ENCODE measurements around the gene MCM9.
"Not testable (repeated sequence)": the region's sequence is repeated elsewhere in the genome, so short reads cannot be mapped to it uniquely, and the experiment has no call there.

MCM9 gene

DNA sequence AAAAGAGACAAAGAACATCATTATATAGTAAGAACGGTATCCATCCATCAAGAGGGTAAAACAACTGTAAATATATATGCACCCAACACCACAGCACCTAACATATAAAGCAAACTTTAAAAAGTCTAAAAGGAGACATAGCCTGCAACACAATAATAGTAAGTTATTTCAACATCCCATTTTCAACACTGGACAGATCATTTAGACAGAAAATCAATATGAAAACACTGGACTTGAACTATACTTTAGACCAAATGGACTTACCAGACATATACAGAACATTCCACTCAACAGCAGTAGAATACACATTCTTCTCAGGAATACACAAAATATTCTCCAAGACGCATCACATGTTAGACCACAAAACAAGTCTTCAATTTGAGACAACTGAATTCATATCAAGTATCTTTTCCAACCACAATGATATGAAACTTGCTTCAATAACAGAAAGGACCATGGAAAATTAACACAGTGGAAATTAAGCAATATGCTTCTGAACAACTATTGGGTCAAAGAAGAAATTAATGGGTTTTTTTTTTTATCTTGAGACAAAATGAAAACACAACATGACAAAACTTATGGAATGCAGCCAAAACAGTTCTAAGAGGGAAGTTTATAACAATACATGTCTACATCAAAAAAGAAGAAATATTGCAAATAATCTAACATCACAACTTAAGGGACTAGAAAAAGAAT is 64.9 kb downstream of the MCM9 start:
- Histone ChIP-seq H3K27me3 (replicated peaks in 2 of 5; ENCODE audit: control insufficient read depth in 4 of 5, insufficient read depth in 5 of 5, low read length in 4 of 5) (no peaks in the 10 kb centered on the region), H3K36me3 (ENCODE audit: control insufficient read depth in 4 of 4, insufficient read depth in 4 of 4, low read length in 3 of 4) (peaks cover 0 to 3% (median 0%) of the 10 kb centered on the region in 4 experiments), H3K4me3 (ENCODE audit: control insufficient read depth in 1 of 7, extremely low read depth in 1 of 7, insufficient read depth in 4 of 7, low read depth in 2 of 7, low read length in 6 of 7) (no peak overlapping the region), H3K4me1 (ENCODE audit: control extremely low read depth in 1 of 4, control insufficient read depth in 4 of 4, insufficient read depth in 4 of 4, low read length in 3 of 4) (peaks cover 0 to 4% (median 1%) of the 10 kb centered on the region in 4 experiments), H3K9me3 (ENCODE audit: control extremely low read depth in 1 of 5, control insufficient read depth in 4 of 5, insufficient read depth in 2 of 5, low read depth in 1 of 5, low read length in 4 of 5) (peaks cover 0 to 24% (median 3%) of the 10 kb centered on the region in 5 experiments), H3K27ac (ENCODE audit: insufficient read depth in 1 of 2, low read depth in 1 of 2, low read length in 2 of 2, poor library complexity in 1 of 2, severe bottlenecking in 2 of 2) (no peak overlapping the region)
- 100% methylated on average over 1 of the region's 2 CpGs for WGBS (ENCODE audit: insufficient coverage)
- DNase-seq = peak in 1 of 3 donors; percentile 44
- CTCF ChIA-PET = interaction anchor here (1.5 kb wide), 1 partner anchor 9 kb away, joined by 3 read pairs; no protein-coding TSS in a partner anchor
- POLR2A ChIA-PET = no interaction called here

DNA sequence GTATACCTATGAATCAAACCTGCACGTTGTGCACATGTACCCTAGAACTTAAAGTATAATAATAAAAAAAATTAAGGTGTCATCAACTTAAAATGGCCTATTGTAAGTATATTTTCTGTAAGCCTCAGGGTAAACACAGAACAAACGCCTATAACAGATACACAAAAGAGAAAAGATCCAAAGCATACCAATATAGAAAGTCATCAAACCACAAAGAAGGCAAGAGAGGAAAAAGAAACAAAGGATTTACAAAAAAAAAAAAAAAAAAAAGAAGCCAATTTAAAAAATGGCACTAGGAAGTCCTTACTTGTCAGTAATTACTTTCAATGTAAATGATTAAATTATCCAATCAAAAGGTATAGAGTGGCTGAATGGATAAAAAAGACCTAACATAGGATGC is 65.6 kb downstream of the MCM9 start:
- ChIA-PET CTCF (interaction anchor here (1.5 kb wide), 1 partner anchor 8 kb away, joined by 3 read pairs; no protein-coding TSS in a partner anchor), POLR2A (no interaction called here)
- no CpG with 5 or more reads among the region's 2 CpGs for WGBS (ENCODE audit: insufficient coverage)
- Histone ChIP-seq H3K4me3 (ENCODE audit: control insufficient read depth in 1 of 7, extremely low read depth in 1 of 7, insufficient read depth in 4 of 7, low read depth in 2 of 7, low read length in 6 of 7) (no peak overlapping the region), H3K36me3 (ENCODE audit: control insufficient read depth in 4 of 4, insufficient read depth in 4 of 4, low read length in 3 of 4) (peaks cover 0 to 3% (median 0%) of the 10 kb centered on the region in 4 experiments), H3K9me3 (ENCODE audit: control extremely low read depth in 1 of 5, control insufficient read depth in 4 of 5, insufficient read depth in 2 of 5, low read depth in 1 of 5, low read length in 4 of 5) (peaks cover 0 to 24% (median 3%) of the 10 kb centered on the region in 5 experiments), H3K4me1 (ENCODE audit: control extremely low read depth in 1 of 4, control insufficient read depth in 4 of 4, insufficient read depth in 4 of 4, low read length in 3 of 4) (peaks cover 4 to 11% (median 7%) of the 10 kb centered on the region in 4 experiments), H3K27me3 (replicated peaks in 2 of 5; ENCODE audit: control insufficient read depth in 4 of 5, insufficient read depth in 5 of 5, low read length in 4 of 5) (no peaks in the 10 kb centered on the region), H3K27ac (ENCODE audit: insufficient read depth in 1 of 2, low read depth in 1 of 2, low read length in 2 of 2, poor library complexity in 1 of 2, severe bottlenecking in 2 of 2) (no peak overlapping the region)
- DNase-seq = no peak

DNA sequence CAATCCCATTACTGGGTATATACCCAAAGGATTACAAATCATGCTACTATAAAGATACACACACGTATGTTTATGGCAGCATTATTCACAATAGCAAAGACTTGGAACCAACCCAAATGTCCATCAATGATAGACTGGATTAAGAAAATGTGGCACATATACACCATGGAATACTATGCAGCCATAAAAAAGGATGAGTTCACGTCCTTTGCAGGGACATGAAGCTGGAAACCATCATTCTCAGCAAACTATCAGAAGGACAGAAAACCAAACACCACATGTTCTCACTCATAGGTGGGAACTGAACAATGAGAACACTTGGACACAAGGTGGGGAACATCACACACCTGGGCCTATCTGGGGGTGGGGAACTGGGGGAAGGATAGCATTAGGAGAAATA is 66.1 kb downstream of the MCM9 start:
- DNase-seq; H3K4me3 ChIP-seq (ENCODE audit: control insufficient read depth in 1 of 7, extremely low read depth in 1 of 7, insufficient read depth in 4 of 7, low read depth in 2 of 7, low read length in 6 of 7): not testable (repeated sequence)

DNA sequence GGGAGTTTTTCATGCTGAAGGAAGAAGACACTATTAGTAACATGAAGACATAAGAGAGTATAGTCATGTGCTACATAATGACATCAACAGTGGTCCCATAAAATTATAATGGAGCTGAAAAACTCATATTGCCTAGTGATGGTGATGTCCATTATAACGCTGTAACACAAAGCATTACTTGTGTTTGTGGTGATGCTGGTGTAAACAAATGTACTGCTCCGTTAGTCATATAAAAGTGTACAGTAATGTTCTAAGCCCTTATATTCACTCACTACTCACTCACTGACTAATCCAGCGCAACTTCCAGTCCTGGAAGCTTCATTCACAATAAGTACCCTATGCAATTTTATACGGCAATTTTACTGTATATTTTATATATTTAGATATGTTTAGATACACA is 67.8 kb downstream of the MCM9 start:
- no peak overlapping the region for H3K4me3 ChIP-seq (ENCODE audit: control insufficient read depth in 1 of 7, extremely low read depth in 1 of 7, insufficient read depth in 4 of 7, low read depth in 2 of 7, low read length in 6 of 7)
- WGBS (ENCODE audit: insufficient coverage) = no CpG with 5 or more reads among the region's 4 CpGs
- H3K27ac ChIP-seq (ENCODE audit: insufficient read depth in 1 of 2, low read depth in 1 of 2, low read length in 2 of 2, poor library complexity in 1 of 2, severe bottlenecking in 2 of 2) = no peak overlapping the region
- H3K27me3 ChIP-seq (replicated peaks in 2 of 5; ENCODE audit: control insufficient read depth in 4 of 5, insufficient read depth in 5 of 5, low read length in 4 of 5) = no peaks in the 10 kb centered on the region
- H3K9me3 ChIP-seq (ENCODE audit: control extremely low read depth in 1 of 5, control insufficient read depth in 4 of 5, insufficient read depth in 2 of 5, low read depth in 1 of 5, low read length in 4 of 5) = peaks cover 0 to 28% (median 3%) of the 10 kb centered on the region in 5 experiments
- ChIA-PET POLR2A (no interaction called here), CTCF (no interaction called here)
- no peak for DNase-seq
- H3K4me1 ChIP-seq (ENCODE audit: control extremely low read depth in 1 of 4, control insufficient read depth in 4 of 4, insufficient read depth in 4 of 4, low read length in 3 of 4) = peaks cover 4 to 20% (median 10%) of the 10 kb centered on the region in 4 experiments
- peaks cover 0 to 6% (median under 1%) of the 10 kb centered on the region in 4 experiments for H3K36me3 ChIP-seq (ENCODE audit: control insufficient read depth in 4 of 4, insufficient read depth in 4 of 4, low read length in 3 of 4)

More for the DNA sequence above, 66.1 kb downstream of the MCM9 start:
- H3K27me3 ChIP-seq (replicated peaks in 2 of 5; ENCODE audit: control insufficient read depth in 4 of 5, insufficient read depth in 5 of 5, low read length in 4 of 5); POLR2A ChIA-PET; H3K27ac ChIP-seq (ENCODE audit: insufficient read depth in 1 of 2, low read depth in 1 of 2, low read length in 2 of 2, poor library complexity in 1 of 2, severe bottlenecking in 2 of 2); H3K36me3 ChIP-seq (ENCODE audit: control insufficient read depth in 4 of 4, insufficient read depth in 4 of 4, low read length in 3 of 4); CTCF ChIA-PET: not testable (repeated sequence)
- Histone ChIP-seq H3K9me3 (ENCODE audit: control extremely low read depth in 1 of 5, control insufficient read depth in 4 of 5, insufficient read depth in 2 of 5, low read depth in 1 of 5, low read length in 4 of 5) (peaks cover 0 to 24% (median 3%) of the 10 kb centered on the region in 5 experiments), H3K4me1 (ENCODE audit: control extremely low read depth in 1 of 4, control insufficient read depth in 4 of 4, insufficient read depth in 4 of 4, low read length in 3 of 4) (peaks cover 4 to 15% (median 10%) of the 10 kb centered on the region in 4 experiments)
- WGBS (ENCODE audit: insufficient coverage) = no CpG with 5 or more reads among the region's 2 CpGs

DNA sequence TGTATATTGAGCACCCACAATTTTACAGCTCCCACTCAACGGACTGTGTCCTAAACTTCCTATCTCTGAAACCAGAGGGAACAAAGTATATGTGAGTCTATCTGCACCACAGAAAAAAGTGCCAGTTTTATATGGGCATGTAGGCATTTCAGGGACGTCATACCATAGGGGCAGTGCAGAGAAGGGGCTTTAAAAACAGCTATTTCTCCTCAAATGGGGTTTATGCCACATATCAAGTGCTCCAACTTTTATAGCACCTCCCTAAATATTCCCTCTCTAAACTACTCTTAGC is 69.9 kb downstream of the MCM9 start:
- ChIA-PET CTCF (interaction anchor here (0.7 to 2.1 kb wide), 6 partner anchors 9 to 30 kb away, joined by 3 to 10 read pairs (median 4); no protein-coding TSS in a partner anchor), POLR2A (no interaction called here)
- WGBS (ENCODE audit: insufficient coverage) = 50% methylated on average over 1 of the region's 2 CpGs
- Histone ChIP-seq H3K4me1 (ENCODE audit: control extremely low read depth in 1 of 4, control insufficient read depth in 4 of 4, insufficient read depth in 4 of 4, low read length in 3 of 4) (peaks cover 4 to 20% (median 10%) of the 10 kb centered on the region in 4 experiments), H3K36me3 (ENCODE audit: control insufficient read depth in 4 of 4, insufficient read depth in 4 of 4, low read length in 3 of 4) (peaks cover 0 to 23% (median 11%) of the 10 kb centered on the region in 4 experiments), H3K4me3 (ENCODE audit: control insufficient read depth in 1 of 7, extremely low read depth in 1 of 7, insufficient read depth in 4 of 7, low read depth in 2 of 7, low read length in 6 of 7) (peak overlapping the region in 5 of 7 experiments; percentile 23 to 67 (median 43)), H3K9me3 (ENCODE audit: control extremely low read depth in 1 of 5, control insufficient read depth in 4 of 5, insufficient read depth in 2 of 5, low read depth in 1 of 5, low read length in 4 of 5) (peaks cover 0 to 40% (median 12%) of the 10 kb centered on the region in 5 experiments), H3K27ac (ENCODE audit: insufficient read depth in 1 of 2, low read depth in 1 of 2, low read length in 2 of 2, poor library complexity in 1 of 2, severe bottlenecking in 2 of 2) (peak overlapping the region; percentile 22 to 78), H3K27me3 (replicated peaks in 2 of 5; ENCODE audit: control insufficient read depth in 4 of 5, insufficient read depth in 5 of 5, low read length in 4 of 5) (no peaks in the 10 kb centered on the region)
- DNase-seq = peak in 1 of 3 donors; percentile 56

DNA sequence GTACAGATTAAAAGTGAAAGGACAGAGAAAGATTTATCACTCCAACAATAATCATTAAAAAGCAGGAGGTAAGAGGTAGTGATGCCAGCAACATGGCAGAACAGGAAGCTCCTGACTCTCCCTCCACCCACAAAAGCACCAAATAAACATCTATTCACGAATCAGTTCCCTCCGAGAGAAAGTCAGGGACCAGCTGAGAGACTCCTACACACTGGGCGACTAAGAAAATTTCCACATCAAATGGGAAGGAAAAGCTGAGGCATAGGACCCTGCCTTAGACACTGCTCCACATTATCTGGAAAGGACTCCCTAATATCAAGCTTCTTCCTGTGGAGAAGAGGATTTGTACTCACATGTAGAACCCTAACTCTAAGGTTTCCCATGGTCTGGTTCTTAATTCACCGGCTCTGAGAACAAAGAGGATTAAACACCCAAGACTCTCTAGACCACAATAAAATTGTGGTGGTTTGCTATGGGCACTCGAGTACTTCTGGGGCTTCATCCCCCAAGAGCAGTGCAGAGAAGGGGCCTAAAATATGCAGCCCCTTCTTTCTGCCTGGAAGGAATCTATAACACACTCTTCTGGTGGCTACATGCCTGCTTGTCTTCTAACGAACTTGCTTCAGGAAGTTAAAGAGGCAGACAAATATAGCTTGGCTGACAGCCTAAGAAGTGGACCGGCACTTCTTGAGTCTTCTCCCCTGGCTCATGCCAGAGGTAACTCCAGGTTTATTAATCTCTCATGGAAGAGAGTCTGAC is 70.4 kb downstream of the MCM9 start:
- Histone ChIP-seq H3K9me3 (ENCODE audit: control extremely low read depth in 1 of 5, control insufficient read depth in 4 of 5, insufficient read depth in 2 of 5, low read depth in 1 of 5, low read length in 4 of 5) (peaks cover 0 to 38% (median 11%) of the 10 kb centered on the region in 5 experiments), H3K36me3 (ENCODE audit: control insufficient read depth in 4 of 4, insufficient read depth in 4 of 4, low read length in 3 of 4) (peaks cover 0 to 23% (median 11%) of the 10 kb centered on the region in 4 experiments), H3K27ac (ENCODE audit: insufficient read depth in 1 of 2, low read depth in 1 of 2, low read length in 2 of 2, poor library complexity in 1 of 2, severe bottlenecking in 2 of 2) (peak overlapping the region; percentile 22 to 78), H3K4me1 (ENCODE audit: control extremely low read depth in 1 of 4, control insufficient read depth in 4 of 4, insufficient read depth in 4 of 4, low read length in 3 of 4) (peaks cover 4 to 22% (median 11%) of the 10 kb centered on the region in 4 experiments), H3K27me3 (replicated peaks in 2 of 5; ENCODE audit: control insufficient read depth in 4 of 5, insufficient read depth in 5 of 5, low read length in 4 of 5) (no peaks in the 10 kb centered on the region), H3K4me3 (ENCODE audit: control insufficient read depth in 1 of 7, extremely low read depth in 1 of 7, insufficient read depth in 4 of 7, low read depth in 2 of 7, low read length in 6 of 7) (peak overlapping the region in 6 of 7 experiments; percentile 25 to 67 (median 36))
- 11% methylated on average over 3 of the region's 7 CpGs for WGBS (ENCODE audit: insufficient coverage)
- peak in 2 of 3 donors; percentile 36 to 59 for DNase-seq
- ChIA-PET POLR2A (no interaction called here), CTCF (interaction anchor here (1.2 to 2.1 kb wide), 4 partner anchors 9 to 19 kb away, joined by 3 to 10 read pairs (median 5); no protein-coding TSS in a partner anchor)
